Measurements from ENCODE around the gene ATP10A. TPM values are rescaled to one million over a fixed set of nuclear protein-coding genes. Genes with fewer than 3 reads are reported as not detected.
"Not testable (repeated sequence)": the region's sequence is repeated elsewhere in the genome, so short reads cannot be mapped to it uniquely, and the experiment has no call there.

Gene ATP10A
- total RNA-seq, 1 donor from 2014 or later = 0.26 TPM

DNA sequence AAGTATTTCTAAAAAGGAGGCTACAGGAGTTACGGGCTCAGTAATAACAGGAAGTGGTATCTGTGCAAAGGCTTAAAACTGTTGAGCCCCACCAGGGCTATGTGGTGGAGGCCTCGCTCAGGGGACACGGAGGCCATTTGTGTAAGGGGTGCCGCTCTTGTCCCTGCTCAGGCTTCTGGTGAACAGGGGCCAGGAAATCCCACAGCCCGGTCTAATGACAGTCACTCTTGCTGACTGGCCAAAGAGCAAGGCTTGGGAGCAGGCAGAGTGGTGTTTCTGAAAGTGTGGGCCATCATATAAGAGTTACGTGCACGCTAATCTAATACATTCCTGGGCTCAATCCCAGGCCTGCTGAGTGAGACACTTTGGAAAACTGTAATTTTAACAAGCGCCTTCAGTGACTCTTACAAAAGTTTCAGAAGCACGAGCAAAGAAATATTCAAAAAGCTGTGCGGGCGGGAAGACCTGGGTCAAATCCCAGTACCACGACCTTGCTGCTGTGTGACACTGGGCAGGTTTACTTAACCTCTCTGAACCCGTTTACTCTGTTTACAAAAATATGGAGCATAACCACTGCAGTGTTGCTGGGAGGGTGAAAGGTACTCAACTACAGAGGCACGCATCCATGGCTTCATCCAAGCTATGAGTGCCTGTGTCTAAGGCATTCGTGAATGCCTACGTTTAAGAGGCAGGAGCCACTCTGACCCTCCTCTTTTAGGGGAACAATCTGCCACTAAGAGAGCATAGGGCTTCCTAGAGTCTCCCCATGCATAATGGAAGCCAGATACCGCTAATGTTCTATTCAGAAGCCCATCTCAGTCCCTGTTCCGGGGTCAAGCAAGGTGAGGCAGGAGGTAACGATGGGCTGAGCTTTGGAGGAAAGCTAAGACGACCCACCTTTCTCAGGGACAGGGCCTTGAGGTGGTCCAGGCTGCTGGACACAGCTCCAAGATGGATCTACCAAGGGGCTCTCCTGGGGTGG lies 2.0 kb downstream of the ATP10A start:
- Histone ChIP-seq H3K36me3 (ENCODE audit: control insufficient read depth, insufficient read depth, low read length) (no peaks in the 10 kb centered on the region), H3K27me3 (ENCODE audit: control insufficient read depth, insufficient read depth, low read length) (peaks cover 5% of the 10 kb centered on the region), H3K4me3 (ENCODE audit: low read depth, low read length) (no peak overlapping the region)
- TF ChIP-seq, protein P1, sequence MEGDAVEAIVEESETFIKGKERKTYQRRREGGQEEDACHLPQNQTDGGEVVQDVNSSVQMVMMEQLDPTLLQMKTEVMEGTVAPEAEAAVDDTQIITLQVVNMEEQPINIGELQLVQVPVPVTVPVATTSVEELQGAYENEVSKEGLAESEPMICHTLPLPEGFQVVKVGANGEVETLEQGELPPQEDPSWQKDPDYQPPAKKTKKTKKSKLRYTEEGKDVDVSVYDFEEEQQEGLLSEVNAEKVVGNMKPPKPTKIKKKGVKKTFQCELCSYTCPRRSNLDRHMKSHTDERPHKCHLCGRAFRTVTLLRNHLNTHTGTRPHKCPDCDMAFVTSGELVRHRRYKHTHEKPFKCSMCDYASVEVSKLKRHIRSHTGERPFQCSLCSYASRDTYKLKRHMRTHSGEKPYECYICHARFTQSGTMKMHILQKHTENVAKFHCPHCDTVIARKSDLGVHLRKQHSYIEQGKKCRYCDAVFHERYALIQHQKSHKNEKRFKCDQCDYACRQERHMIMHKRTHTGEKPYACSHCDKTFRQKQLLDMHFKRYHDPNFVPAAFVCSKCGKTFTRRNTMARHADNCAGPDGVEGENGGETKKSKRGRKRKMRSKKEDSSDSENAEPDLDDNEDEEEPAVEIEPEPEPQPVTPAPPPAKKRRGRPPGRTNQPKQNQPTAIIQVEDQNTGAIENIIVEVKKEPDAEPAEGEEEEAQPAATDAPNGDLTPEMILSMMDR (IDR thresholded peaks at IDR 0.05; ENCODE audit: insufficient read depth, low read length, severe bottlenecking) = no peak
- DNase-seq (ENCODE audit: low read depth) (no peak), FAIRE-seq (no peak)

DNA sequence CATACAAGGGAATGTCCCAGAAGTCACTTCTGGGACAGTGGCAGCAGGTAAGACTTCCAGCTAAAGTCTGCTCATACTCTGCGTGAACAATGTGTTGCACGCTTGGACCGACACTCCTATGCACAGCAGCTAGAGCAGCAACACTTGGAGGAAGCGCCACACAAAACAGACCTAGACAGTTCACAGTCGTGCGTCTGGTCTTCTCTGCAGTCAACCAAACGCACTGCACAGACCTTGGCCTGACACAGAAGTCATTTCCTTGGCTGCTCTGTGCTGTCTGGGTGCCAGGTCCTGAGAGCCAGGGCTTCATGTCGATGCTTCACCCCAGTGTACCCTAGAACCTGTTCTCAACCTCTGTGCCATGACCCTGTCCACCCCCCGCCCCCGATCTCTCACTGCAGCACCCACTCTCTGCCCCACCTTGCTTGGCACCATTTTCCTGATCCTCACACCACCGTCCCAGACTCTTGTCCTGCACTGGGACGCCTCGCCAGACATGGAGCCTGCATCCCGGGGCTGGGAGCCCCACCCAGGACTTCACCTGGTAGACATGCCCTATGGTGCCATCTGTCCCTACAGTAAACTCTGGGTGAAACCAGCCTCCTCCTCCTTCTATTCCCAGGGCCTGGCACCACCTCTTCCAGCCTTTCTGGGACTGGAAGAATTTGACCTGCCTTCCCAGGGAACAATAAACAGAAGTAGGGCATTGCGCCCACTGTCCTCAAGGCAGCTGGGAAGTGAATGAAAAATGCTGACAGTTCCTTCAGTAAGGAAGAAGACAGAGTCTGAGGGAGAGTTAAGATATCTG lies 3.1 kb downstream of the ATP10A start:
- TF ChIP-seq, protein P1 (IDR thresholded peaks at IDR 0.05; ENCODE audit: insufficient read depth, low read length, severe bottlenecking) = no peak
- FAIRE-seq (no peak), DNase-seq (ENCODE audit: low read depth) (no peak)
- Histone ChIP-seq H3K36me3 (ENCODE audit: control insufficient read depth, insufficient read depth, low read length) (no peaks in the 10 kb centered on the region), H3K4me3 (ENCODE audit: low read depth, low read length) (no peak overlapping the region), H3K27me3 (ENCODE audit: control insufficient read depth, insufficient read depth, low read length) (peaks cover 5% of the 10 kb centered on the region)

DNA sequence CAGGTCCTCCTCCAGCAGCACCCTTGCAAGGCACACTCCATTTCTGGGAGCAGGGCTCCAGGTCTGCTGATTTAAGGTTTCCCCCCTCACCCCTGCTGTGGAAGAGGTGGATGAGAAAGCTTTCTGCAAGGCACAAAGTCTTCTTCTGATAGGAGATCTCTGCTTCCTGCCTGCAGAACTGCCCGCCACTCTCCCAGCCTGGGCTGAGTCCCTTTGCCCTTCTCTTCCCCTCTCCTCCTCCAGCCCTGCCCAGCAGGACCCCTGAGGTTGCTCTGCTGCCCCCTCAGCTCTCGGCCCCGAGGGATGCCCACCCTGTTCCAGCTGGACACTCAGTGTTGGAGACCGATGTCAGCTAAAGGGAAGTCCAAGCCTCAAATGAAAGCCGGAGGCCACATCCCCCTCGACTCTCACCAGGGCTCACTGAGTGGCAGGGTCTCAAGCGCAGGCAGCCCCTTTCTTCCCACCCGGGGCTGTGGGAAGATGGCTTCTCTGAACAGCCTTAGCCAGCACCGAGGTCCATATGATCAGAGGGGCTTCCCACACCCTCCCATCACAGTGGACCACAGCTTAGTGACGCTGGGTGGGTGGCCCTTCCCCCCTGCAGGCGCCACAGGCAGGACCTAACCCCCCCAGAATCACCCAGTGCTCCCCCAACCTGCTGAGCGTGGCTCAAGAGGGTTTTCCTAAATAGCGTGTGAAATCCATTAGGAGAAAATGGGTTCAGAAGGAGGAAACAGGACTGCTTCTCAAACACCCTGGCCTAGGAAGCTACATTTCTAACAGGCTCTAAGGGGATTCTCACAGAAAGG lies 4.0 kb downstream of the ATP10A start:
- FAIRE-seq = no peak
- H3K36me3 ChIP-seq (ENCODE audit: control insufficient read depth, insufficient read depth, low read length) = no peaks in the 10 kb centered on the region
- H3K4me3 ChIP-seq (ENCODE audit: low read depth, low read length) = no peak overlapping the region
- TF ChIP-seq, protein P1 (IDR thresholded peaks at IDR 0.05; ENCODE audit: insufficient read depth, low read length, severe bottlenecking) = no peak
- H3K27me3 ChIP-seq (ENCODE audit: control insufficient read depth, insufficient read depth, low read length) = peaks cover 5% of the 10 kb centered on the region
- no peak for DNase-seq (ENCODE audit: low read depth)

- H3K36me3 ChIP-seq (ENCODE audit: control insufficient read depth, insufficient read depth, low read length); DNase-seq (ENCODE audit: low read depth); H3K27me3 ChIP-seq (ENCODE audit: control insufficient read depth, insufficient read depth, low read length); H3K4me3 ChIP-seq (ENCODE audit: low read depth, low read length); FAIRE-seq: not testable (repeated sequence)
Measured at GRCh38 chr15:25856059-25856458, 7.1 kb downstream of the ATP10A start.

GRCh38 chr15:25852661-25853524 lies 10.2 kb downstream of the ATP10A start:
- TF ChIP-seq, protein P1 (IDR thresholded peaks at IDR 0.05; ENCODE audit: insufficient read depth, low read length, severe bottlenecking) = no peak
- Histone ChIP-seq H3K36me3 (ENCODE audit: control insufficient read depth, insufficient read depth, low read length) (no peaks in the 10 kb centered on the region), H3K27me3 (ENCODE audit: control insufficient read depth, insufficient read depth, low read length) (no peaks in the 10 kb centered on the region), H3K4me3 (ENCODE audit: low read depth, low read length) (no peak overlapping the region)
- DNase-seq (ENCODE audit: low read depth) = no peak
- no peak for FAIRE-seq

All from bronchial epithelial cell (primary cell).